ENCODE results near the gene CTSL. TPM values are rescaled to one million over a fixed set of nuclear protein-coding genes. Genes with fewer than 3 reads are reported as not detected.
A peak's percentile ranks its signal among the peaks of the same experiment; 100 is the strongest.

The CTSL gene
- total RNA-seq (10 to 100 TPM; 27.3 to 27.5 TPM), polyA plus RNA-seq (1 to 10 TPM in 1 of 3 donors, under 1 TPM in 1, not detected in 1; 0.87 to 7.4 TPM), total RNA-seq (0 to 147 (median 8.8) reads per million in 6 experiments)

DNA sequence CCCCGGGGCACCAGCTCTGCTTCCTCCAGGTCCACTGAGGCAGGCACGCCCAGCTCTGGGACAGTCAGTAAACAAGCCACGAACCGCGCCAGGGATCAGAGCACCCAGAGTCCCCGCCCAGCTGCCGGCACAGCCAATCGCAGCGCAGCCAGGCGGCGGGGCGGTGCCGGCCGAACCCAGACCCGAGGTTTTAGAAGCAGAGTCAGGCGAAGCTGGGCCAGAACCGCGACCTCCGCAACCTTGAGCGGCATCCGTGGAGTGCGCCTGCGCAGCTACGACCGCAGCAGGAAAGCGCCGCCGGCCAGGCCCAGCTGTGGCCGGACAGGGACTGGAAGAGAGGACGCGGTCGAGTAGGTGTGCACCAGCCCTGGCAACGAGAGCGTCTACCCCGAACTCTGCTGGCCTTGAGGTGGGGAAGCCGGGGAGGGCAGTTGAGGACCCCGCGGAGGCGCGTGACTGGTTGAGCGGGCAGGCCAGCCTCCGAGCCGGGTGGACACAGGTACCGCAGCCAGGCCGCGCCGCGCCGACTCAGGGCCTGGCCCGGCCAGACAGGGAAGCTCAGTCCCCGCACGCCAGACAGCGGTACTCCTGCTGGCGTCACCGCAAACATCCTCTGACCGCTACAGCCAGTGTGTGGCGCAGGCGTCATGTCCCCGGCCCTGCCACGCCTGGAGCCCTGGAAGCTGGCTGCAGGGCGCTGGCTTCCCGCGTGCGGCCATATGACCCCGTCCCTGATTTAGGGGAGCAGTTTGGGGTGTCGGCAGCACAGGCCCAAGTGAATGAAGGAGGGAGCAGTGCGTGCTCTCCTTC, at the start of gene CTSL:
TSS of gene CTSL (plus strand) at position 220 of the 810 bp plus-strand sequence. CDS start 1,485 bp downstream, outside the sequence.
- Mint-ChIP-seq H3K4me1 (peaks cover 4 to 13% (median 8%) of the 10 kb centered on the region in 4 donors), H3K27ac (peak within 1 kb of the TSS in 6 of 10 donors; percentile 5 to 94 (median 76)), H3K27me3 (peaks cover 0 to 60% (median 29%) of the 10 kb centered on the region in 5 donors), H3K36me3 (peaks cover 0 to 3% (median 0%) of the 10 kb centered on the region in 3 donors), H3K4me3 (peak within 1 kb of the TSS; percentile 58 to 93 (median 77)), H3K9me3 (no peaks in the 10 kb centered on the region)
- DNase-seq (peak in 5 of 10 donors; percentile 5 to 63 (median 23)), ATAC-seq (peak; percentile 64 to 88)
- POLR2A ChIA-PET, result interaction anchor here (1.3 kb wide), 1 partner anchor 248 kb away, joined by 3 read pairs; the partner anchor contains the start of gene CDK20

DNA sequence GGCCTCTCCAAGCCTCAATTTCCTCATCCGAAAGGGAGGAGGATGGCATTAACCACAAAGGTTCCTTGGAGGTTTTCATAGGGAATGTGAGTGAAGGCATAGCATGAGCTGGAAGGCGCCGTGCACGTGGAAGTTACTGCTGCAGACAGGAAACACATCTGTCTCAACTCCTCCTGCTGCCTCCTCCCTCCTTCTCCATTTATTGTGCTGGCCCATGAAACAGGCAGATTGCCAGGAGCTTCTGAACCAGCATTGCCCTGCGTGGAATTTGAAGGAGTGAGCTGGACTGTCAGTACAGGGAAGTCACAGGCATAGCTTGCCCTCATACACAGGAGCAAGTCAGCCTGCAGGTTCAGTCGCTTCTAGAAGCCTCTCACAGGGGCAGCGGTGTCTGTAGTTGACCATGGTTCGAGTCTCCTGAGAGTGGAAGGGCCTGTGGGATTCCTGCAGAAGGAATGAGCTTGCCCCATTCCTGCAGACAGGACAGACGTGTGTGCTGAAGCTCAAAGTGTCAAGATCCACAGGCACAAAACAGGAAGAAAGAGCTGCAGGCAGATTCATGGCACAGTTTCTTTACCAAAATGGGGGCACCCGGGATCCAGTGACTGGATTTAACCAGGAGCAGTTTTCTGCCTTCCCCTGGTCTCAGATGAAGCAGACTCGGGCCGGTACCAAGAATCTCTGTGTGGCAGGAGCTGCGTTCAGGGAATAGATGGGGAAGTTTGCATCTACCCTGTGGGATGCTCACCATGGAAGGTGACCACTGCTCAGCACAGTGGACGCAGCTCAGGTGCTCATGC, 48.7 kb upstream of the CTSL start:
- POLR2A ChIA-PET, result no interaction called here
- H3K36me3 Mint-ChIP-seq, result no peaks in the 10 kb centered on the region
- no peak overlapping the region for H3K27ac Mint-ChIP-seq
- H3K4me3 Mint-ChIP-seq, result no peak overlapping the region
- H3K4me1 Mint-ChIP-seq, result peaks cover 0 to 3% (median 0%) of the 10 kb centered on the region in 4 donors
- ATAC-seq (no peak), DNase-seq (peak in 1 of 10 donors; percentile 52)
- no peaks in the 10 kb centered on the region for H3K9me3 Mint-ChIP-seq
- peaks cover 0 to 8% (median 6%) of the 10 kb centered on the region in 5 donors for H3K27me3 Mint-ChIP-seq

DNA sequence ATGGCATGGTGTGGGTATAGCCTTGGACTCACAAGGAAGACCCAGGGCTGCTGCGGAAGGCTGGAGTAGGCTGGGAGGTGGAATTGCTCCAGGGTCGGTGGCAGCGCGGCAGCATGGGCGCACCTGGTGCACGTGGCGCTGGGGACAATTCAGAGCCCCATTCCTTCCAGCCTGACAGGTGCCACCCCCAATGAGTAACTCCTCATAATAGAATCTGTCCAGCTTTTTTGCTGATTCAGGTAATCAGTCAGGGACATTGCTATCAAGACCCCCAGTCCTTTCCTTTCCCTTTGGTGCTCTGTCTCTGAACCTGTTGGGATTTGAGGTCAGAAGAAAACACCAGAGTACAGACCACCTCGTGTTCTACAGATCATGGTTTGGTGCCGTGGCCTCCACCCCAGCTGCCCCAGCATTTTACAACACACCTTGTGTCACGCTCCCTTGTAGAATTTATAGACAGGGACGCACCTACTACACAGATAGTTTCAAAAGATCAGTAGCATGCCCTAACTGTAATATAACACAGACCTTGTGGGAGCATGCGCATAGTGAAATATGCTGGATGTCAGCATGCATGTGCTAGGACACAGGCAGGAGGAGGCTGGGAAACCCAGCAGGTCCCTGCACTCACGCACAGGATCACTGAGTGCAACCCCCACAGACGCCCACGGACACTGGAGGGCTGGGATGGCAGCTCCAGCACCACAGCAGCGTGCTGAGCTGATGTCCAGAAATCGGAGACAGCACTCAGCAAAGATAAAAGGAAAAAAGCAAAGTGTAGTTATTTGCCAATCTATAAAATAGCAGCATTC, 47.9 kb upstream of the CTSL start:
- no peaks in the 10 kb centered on the region for H3K9me3 Mint-ChIP-seq
- H3K4me3 Mint-ChIP-seq, result no peak overlapping the region
- H3K4me1 Mint-ChIP-seq, result peaks cover 0 to 3% (median 0%) of the 10 kb centered on the region in 4 donors
- peak in 1 of 10 donors; percentile 28 for DNase-seq
- ATAC-seq, result no peak
- no peak overlapping the region for H3K27ac Mint-ChIP-seq
- H3K27me3 Mint-ChIP-seq, result peaks cover 0 to 8% (median 4%) of the 10 kb centered on the region in 5 donors
- no peaks in the 10 kb centered on the region for H3K36me3 Mint-ChIP-seq
- POLR2A ChIA-PET, result no interaction called here

DNA sequence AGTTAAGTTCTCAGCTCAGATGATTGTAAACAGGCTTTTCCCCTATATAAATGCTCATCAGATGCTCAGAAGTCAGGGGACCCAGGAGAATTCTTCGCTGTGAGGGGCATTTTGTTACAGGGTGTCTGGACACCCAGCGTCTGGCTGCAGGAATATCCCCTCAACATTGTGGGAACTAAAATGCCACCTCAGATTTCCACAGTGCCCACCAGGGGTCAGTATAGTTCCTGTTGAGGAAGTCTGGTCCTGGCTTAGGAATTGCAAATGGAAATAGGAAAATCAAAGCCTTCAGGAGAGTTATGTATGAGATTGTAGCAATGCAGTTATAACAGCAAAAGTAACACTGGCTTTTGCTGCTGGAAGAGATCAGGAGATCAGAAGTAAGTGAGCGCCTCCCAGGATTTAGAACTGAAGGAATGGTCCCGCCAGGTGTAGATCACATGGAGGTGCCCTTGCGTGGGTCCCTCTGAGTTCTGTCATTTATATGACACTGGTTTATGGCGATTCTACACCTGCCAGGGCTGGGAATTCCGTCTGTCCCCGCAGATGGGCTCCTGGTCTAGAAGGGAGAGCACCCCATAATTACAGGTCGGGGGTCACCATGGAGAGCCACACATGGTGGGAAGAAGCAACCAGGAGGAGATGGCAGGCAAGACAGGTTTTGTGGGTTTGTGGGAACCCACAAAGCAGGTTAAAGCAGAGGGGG, 47.1 kb upstream of the CTSL start:
- Mint-ChIP-seq H3K36me3 (no peaks in the 10 kb centered on the region), H3K27ac (peak overlapping the region in 1 of 10 donors; percentile 36), H3K4me1 (no peaks in the 10 kb centered on the region), H3K4me3 (no peak overlapping the region), H3K27me3 (peaks cover 0 to 8% (median 2%) of the 10 kb centered on the region in 5 donors), H3K9me3 (no peaks in the 10 kb centered on the region)
- DNase-seq (peak in 4 of 10 donors; percentile 6 to 51 (median 12)), ATAC-seq (no peak)
- POLR2A ChIA-PET, result no interaction called here

DNA sequence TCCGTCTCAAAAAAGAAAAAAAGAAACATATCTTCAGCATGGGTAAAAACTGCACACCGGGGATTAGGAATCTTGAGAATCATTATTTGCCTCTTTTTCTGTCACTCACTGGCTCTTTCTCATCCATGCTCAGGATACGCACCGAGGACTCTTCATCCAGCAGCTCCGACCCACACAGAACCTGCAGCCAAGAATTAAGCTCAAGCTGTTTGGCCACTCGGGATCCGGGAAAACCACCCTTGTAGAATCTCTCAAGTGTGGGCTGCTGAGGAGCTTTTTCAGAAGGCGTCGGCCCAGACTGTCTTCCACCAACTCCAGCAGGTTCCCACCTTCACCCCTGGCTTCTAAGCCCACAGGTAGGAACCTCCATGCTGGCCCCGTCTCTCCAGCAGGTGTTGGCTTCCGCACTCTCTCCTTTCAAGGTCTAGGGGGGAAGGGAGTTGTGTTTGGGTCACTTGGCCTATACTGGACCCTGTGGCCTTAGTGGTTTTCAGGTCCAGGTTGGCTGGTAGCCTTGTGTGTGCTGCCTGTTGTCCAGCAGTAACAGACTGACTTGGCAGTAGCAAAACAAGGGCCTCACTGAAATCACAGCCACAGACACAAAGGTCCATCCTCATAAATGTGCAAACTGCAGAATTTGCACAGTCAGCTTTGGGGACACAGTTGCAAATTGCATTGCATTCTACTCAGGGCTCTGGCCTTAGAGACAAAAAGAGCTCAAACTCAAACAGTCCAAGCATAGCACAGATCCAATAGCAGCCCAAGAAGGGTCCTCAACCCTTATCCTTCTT, 44.5 kb upstream of the CTSL start:
- peaks cover 6 to 14% (median 10%) of the 10 kb centered on the region in 4 donors for H3K4me1 Mint-ChIP-seq
- POLR2A ChIA-PET, result no interaction called here
- H3K9me3 Mint-ChIP-seq, result no peaks in the 10 kb centered on the region
- no peak for ATAC-seq
- no peak overlapping the region for H3K27ac Mint-ChIP-seq
- H3K4me3 Mint-ChIP-seq, result no peak overlapping the region
- no peaks in the 10 kb centered on the region for H3K36me3 Mint-ChIP-seq
- DNase-seq, result peak in 1 of 10 donors; percentile 10
- H3K27me3 Mint-ChIP-seq, result peaks cover 0 to 8% (median 2%) of the 10 kb centered on the region in 5 donors

DNA sequence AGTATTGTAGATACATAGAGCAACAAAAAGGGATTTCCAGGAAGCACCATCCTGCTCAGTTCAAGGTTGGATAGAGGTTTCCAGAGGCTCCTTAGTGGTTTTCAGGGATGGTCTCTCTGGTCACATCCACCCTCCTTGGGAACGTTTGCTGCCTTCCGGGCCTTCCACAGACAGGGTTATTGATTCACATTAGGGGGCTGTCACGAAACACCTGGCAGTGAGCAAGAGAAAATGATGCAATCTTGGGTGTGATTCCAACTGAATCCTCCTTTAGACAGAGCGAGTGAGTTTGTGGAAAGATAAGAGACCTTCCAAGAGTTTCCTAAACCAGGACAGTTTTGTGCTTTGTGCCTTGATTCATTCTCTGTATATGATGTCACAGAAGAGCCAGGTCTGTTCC, 43.8 kb upstream of the CTSL start:
- Mint-ChIP-seq H3K27ac (peak overlapping the region in 1 of 10 donors; percentile 39), H3K4me1 (peaks cover 6 to 15% (median 10%) of the 10 kb centered on the region in 4 donors), H3K4me3 (no peak overlapping the region), H3K36me3 (no peaks in the 10 kb centered on the region), H3K27me3 (peaks cover 0 to 6% (median 0%) of the 10 kb centered on the region in 5 donors), H3K9me3 (no peaks in the 10 kb centered on the region)
- DNase-seq, result no peak
- no peak for ATAC-seq
- POLR2A ChIA-PET, result no interaction called here

DNA sequence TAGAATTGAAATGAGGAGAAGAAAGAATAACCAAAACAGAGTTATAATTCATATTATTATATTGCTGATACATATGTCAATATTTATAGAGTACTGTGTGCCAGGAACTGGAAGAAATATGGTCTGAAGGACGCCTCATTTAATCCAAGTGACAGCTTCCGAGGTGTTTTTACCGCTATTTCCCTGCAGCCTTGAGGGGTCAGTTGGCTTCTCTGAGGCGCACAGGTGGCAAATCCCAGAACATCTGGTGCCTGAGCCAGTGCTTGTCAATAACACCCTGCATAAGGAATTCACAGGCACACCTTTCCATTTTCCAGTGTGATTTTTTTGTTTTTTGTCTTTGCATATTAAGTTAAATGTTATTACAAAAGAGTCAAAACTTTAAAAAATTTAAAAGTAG, 43.3 kb upstream of the CTSL start:
- no peak overlapping the region for H3K4me3 Mint-ChIP-seq
- H3K9me3 Mint-ChIP-seq, result no peaks in the 10 kb centered on the region
- no peaks in the 10 kb centered on the region for H3K36me3 Mint-ChIP-seq
- ATAC-seq (no peak), DNase-seq (no peak)
- H3K27me3 Mint-ChIP-seq, result peaks cover 0 to 6% (median 0%) of the 10 kb centered on the region in 5 donors
- peaks cover 6 to 15% (median 10%) of the 10 kb centered on the region in 4 donors for H3K4me1 Mint-ChIP-seq
- H3K27ac Mint-ChIP-seq, result peak overlapping the region in 1 of 10 donors; percentile 39
- POLR2A ChIA-PET, result no interaction called here

DNA sequence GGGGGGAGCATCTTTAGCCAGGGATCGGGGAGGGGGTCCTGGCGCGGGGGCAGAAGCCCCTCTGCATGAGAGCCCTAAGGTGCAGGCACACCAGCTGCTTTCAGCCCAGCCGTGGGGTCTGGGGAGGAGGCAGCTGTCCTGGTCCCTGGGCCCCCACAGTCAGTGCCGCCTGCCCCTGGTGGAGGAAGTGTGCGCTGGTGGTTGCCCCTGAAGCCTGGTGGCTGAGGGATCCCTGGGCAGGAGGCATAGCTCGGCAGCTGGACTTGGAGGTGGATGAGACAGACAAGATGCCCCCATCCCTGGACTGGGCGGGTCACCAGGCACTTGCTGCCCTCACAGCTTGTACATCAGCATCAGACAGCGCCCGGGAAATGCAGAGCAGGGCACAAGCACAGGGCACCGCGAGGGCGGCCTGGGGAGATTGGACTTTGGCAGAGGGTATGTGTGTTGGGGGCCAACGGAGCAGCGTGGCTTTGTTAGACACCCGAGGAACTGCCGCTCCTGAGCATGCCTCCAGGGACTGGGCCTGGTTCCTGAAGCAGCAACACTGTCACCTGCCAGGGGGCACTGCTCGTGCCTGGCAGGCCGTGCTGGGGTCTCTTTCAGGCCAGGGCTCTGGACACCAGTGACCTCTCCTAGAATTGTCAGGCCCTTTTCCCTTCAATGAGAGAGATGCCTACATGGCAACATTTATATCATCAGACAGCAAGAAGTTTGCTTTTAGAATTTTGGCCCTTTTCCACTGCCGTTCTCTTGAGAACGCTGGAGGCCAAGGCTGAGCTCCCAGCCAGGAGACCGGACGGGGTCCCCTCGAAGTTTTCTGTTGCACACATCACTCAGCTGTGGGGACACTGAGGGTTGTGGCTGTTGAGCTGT, 41.9 kb upstream of the CTSL start:
- H3K4me1 Mint-ChIP-seq, result peaks cover 6 to 15% (median 10%) of the 10 kb centered on the region in 4 donors
- H3K27ac Mint-ChIP-seq, result no peak overlapping the region
- no peaks in the 10 kb centered on the region for H3K36me3 Mint-ChIP-seq
- no peaks in the 10 kb centered on the region for H3K27me3 Mint-ChIP-seq
- H3K9me3 Mint-ChIP-seq, result no peaks in the 10 kb centered on the region
- POLR2A ChIA-PET, result no interaction called here
- no peak for ATAC-seq
- H3K4me3 Mint-ChIP-seq, result no peak overlapping the region
- DNase-seq, result no peak

DNA sequence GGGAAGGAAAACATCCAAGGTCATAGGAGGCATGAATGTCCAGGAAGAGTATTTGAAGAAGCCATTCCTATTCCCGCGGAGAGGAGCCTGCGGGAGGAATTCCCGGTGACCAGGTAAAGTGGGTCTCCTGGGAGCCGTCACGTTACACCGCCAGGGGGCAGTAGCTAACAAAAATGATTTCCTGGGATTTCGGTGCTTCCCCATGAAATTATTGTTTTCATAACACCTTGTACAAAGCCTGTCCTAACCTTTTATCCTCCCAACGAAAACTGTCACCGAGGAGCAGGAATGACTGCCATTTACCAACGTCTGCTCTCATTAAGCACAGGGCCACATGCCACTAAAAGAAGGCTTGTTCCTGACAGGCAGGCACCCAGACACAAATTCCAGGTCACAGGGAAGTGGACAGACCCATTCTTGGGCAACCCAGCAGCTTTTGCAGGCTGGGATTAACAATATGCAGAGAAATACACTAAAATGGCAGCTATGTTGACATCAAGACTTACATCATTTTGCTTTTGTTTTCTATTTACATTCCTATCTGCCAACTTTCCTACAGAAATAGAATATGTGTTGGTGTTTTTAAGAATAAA, 41.2 kb upstream of the CTSL start:
- Mint-ChIP-seq H3K9me3 (no peaks in the 10 kb centered on the region), H3K36me3 (no peaks in the 10 kb centered on the region), H3K4me1 (peaks cover 6 to 15% (median 10%) of the 10 kb centered on the region in 4 donors), H3K27ac (peak overlapping the region in 2 of 10 donors; percentile 54 to 67), H3K4me3 (peak overlapping the region in 1 of 10 donors; percentile 73), H3K27me3 (no peaks in the 10 kb centered on the region)
- ATAC-seq (no peak), DNase-seq (no peak)
- POLR2A ChIA-PET, result no interaction called here

DNA sequence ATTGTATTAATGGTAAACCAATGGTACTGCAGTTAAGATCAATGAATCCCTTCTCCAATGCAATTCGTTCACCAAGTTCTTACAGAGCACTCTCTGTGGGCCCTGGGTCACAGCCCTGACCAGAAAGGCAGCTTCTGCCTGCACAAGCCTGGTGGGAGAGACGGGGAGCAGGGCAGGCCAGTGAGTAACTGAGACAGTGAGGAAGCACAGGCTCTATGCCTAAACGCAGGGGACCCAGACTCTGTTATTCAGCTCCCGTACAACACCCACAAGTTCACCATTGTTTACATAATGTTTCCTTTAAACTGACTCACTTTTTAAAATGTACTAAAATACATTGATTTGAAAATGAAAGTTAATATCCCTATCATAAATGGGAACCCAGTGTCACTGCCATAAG, 40.5 kb upstream of the CTSL start:
- H3K27ac Mint-ChIP-seq, result peak overlapping the region in 5 of 10 donors; percentile 43 to 67 (median 55)
- peaks cover 6 to 15% (median 10%) of the 10 kb centered on the region in 4 donors for H3K4me1 Mint-ChIP-seq
- no peaks in the 10 kb centered on the region for H3K27me3 Mint-ChIP-seq
- ATAC-seq, result no peak
- H3K4me3 Mint-ChIP-seq, result peak overlapping the region in 7 of 10 donors; percentile 5 to 73 (median 42)
- no peaks in the 10 kb centered on the region for H3K36me3 Mint-ChIP-seq
- no peaks in the 10 kb centered on the region for H3K9me3 Mint-ChIP-seq
- POLR2A ChIA-PET, result no interaction called here
- DNase-seq, result no peak
